GM23248 (cell line): ENCODE measurements around the gene DNAJC17. TPM values are rescaled to one million over a fixed set of nuclear protein-coding genes. Genes with fewer than 3 reads are reported as not detected.

Experiments
- DNase-seq: peaks from one replicate; pipeline ENCODE4 v3.0.0-alpha.2; 2015
- H2AFZ ChIP-seq: fragments of 200-600 bp; sonication (generic); 2 replicates; pipeline ENCODE4 v1.6.1; 2016; ENCODE audit warnings: antibody characterized with exemption
- H3F3A ChIP-seq: fragments of 200-600 bp; sonication (generic); 2 replicates; pipeline ENCODE4 v1.6.1; 2016; ENCODE audit warnings: mild to moderate bottlenecking, antibody characterized with exemption, mixed run types; ENCODE audit not compliant: insufficient read depth
- H3K27ac ChIP-seq: fragments of 200-600 bp; sonication (generic); 2 replicates; pipeline ENCODE4 v1.5.1; 2016; ENCODE audit warnings: mild to moderate bottlenecking
- H3K27me3 ChIP-seq: fragments of 200-600 bp; sonication (generic); replicated peaks from 2 replicates; pipeline ENCODE4 v1.6.1; 2016; ENCODE audit warnings: mild to moderate bottlenecking; ENCODE audit not compliant: insufficient read depth
- H3K36me3 ChIP-seq: fragments of 200-600 bp; sonication (generic); 2 replicates; pipeline ENCODE4 v1.6.1; 2016; ENCODE audit warnings: low read depth, mild to moderate bottlenecking
- H3K4me1 ChIP-seq: fragments of 200-600 bp; sonication (generic); 2 replicates; pipeline ENCODE4 v1.6.1; 2016; ENCODE audit warnings: mild to moderate bottlenecking; ENCODE audit not compliant: insufficient read depth
- H3K4me2 ChIP-seq: fragments of 200-600 bp; sonication (generic); one replicate; pipeline ENCODE4 v1.6.1; 2016; ENCODE audit warnings: mild to moderate bottlenecking; ENCODE audit not compliant: unreplicated experiment
- H3K4me3 ChIP-seq: fragments of 200-600 bp; sonication (generic); 2 replicates; pipeline ENCODE4 v1.5.1; 2016; ENCODE audit warnings: mild to moderate bottlenecking
- H3K79me2 ChIP-seq: fragments of 200-600 bp; sonication (generic); 2 replicates; pipeline ENCODE4 v1.6.1; 2016; ENCODE audit warnings: mild to moderate bottlenecking; ENCODE audit not compliant: insufficient read depth
- H3K9ac ChIP-seq: fragments of 200-600 bp; sonication (generic); 2 replicates; pipeline ENCODE4 v1.6.1; 2016; ENCODE audit warnings: mild to moderate bottlenecking
- H3K9me2 ChIP-seq: fragments of 200-600 bp; sonication (generic); 2 replicates; pipeline ENCODE4 v1.6.1; 2016; ENCODE audit warnings: mixed run types, mild to moderate bottlenecking, moderate library complexity; ENCODE audit not compliant: insufficient read depth
- H3K9me3 ChIP-seq: fragments of 200-600 bp; sonication (generic); one replicate; pipeline ENCODE4 v1.6.1; 2017; ENCODE audit warnings: low read depth
- H4K20me1 ChIP-seq: fragments of 200-600 bp; sonication (generic); 2 replicates; pipeline ENCODE4 v1.6.0; 2016; ENCODE audit not compliant: insufficient read depth
- EZH2 ChIP-seq: fragments of 200-600 bp; sonication (generic); IDR thresholded peaks from 2 replicates; pipeline ENCODE4 v1.6.1; 2018; ENCODE audit warnings: antibody characterized with exemption, mild to moderate bottlenecking; ENCODE audit not compliant: insufficient read depth, poor library complexity, severe bottlenecking
- EZH2phosphoT487 ChIP-seq: fragments of 200-600 bp; sonication (generic); IDR thresholded peaks from 2 replicates; pipeline ENCODE4 v1.6.1; 2018; ENCODE audit warnings: antibody characterized with exemption, moderate library complexity, mild to moderate bottlenecking, low read depth; ENCODE audit not compliant: insufficient read depth
- WGBS, 2 experiments: methylation state at CpG; one replicate each; pipeline ENCODE4 v1.1.6; 2015 to 2017; ENCODE audit warnings: low lambda C conversion rate in 2 of 2, low coverage in 1 of 2; ENCODE audit errors: missing lambda C conversion rate in 2 of 2; 5-methylcytosine and 5-hydroxymethylcytosine counted together
- in situ Hi-C: fragments of 300-500 bp; cut with MboI; formaldehyde crosslinking; loops from 2 replicates; pipeline ENCODE4 v1.15.0; 2020
- polyA plus RNA-seq: library from polyadenylated mRNA; unstranded; fragments of >200 nt; fragmentation: Nextera tagmentation; extraction: Ambion mirVana; gene quantifications from 2 replicates; pipeline ENCODE4 v1.2.1, GENCODE V29; 2016
- total RNA-seq: library from RNA; depleted of rRNA; stranded (reverse); fragments of >200 nt; shearing (Covaris generic); gene quantifications from 2 replicates; pipeline ENCODE4 v1.2.3, GENCODE V29; 2014

DNAJC17 gene
- total and polyA plus RNA-seq, 2 experiments from 2014 or later: 13.4 to 36.4 TPM

DNA sequence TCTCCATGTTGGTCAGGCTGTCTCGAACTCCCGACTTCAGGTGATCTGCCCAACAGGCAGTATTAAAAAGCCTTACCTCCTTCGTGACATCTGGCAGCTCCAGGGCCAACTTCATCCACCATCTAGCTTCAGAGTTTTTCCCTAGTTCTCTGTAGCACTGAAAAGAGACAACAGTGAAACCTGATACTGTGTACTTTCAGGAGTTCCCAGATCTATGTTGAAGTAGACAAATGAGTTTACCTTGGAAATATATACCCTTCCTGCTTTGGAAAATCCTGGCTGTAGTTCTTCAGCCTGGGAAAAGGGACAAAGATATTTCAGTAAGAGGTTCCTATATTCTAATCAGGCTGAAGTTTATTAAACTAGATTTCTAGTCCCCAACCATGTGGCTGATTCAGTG, 70.2 kb downstream of the DNAJC17 start:
- no peaks in the 10 kb centered on the region for H3K9me3 ChIP-seq
- H2AFZ ChIP-seq: no peak overlapping the region
- no peak for TF ChIP-seq EZH2
- no peak for TF ChIP-seq EZH2phosphoT487
- H4K20me1 ChIP-seq: no peaks in the 10 kb centered on the region
- in situ Hi-C loops: no loop called here
- H3K36me3 ChIP-seq: peaks cover 35% of the 10 kb centered on the region
- no peaks in the 10 kb centered on the region for H3F3A ChIP-seq
- no peaks in the 10 kb centered on the region for H3K27me3 ChIP-seq
- H3K4me2 ChIP-seq: no peak overlapping the region
- H3K27ac ChIP-seq: no peak overlapping the region
- H3K9me2 ChIP-seq: no peaks in the 10 kb centered on the region
- DNase-seq: no peak
- H3K9ac ChIP-seq: no peak overlapping the region
- no peaks in the 10 kb centered on the region for H3K79me2 ChIP-seq
- 68 to 75% methylated on average over 3 of the region's 3 CpGs for WGBS, 2 experiments
- H3K4me3 ChIP-seq: no peak overlapping the region
- H3K4me1 ChIP-seq: no peaks in the 10 kb centered on the region

DNA sequence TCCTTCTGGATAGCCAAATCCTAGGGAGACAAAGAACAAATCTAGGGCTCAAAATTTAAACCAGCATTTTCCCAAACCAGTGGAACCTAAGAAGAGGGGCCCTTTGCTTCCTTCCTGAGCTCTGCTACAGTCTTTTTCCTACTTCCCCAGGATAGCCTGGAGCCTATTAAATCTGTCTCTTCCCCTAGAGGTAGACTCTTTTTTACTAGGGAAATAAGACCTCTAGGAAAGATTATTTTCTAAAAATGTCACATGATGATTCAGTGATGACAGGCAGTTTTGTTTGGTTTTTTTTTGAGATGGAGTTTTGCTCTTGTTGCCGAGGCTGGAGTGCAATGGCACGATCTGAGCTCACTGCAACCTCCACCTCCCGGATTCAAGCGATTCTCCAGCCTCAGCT, 70.7 kb downstream of the DNAJC17 start:
- H3K9me2 ChIP-seq: no peaks in the 10 kb centered on the region
- no peak overlapping the region for H3K27ac ChIP-seq
- WGBS, 2 experiments: 91 to 93% methylated on average over 4 of the region's 4 CpGs
- no peak overlapping the region for H3K9ac ChIP-seq
- H4K20me1 ChIP-seq: no peaks in the 10 kb centered on the region
- no peaks in the 10 kb centered on the region for H3K79me2 ChIP-seq
- H3K4me3 ChIP-seq: no peak overlapping the region
- 0 out of 2 replicates have a peak, but pooled peaks cover 3% of the 10 kb centered on the region for H3F3A ChIP-seq
- H3K4me1 ChIP-seq: no peaks in the 10 kb centered on the region
- H2AFZ ChIP-seq: no peak overlapping the region
- in situ Hi-C loops: no loop called here
- peaks cover 38% of the 10 kb centered on the region for H3K36me3 ChIP-seq
- DNase-seq: no peak
- no peaks in the 10 kb centered on the region for H3K9me3 ChIP-seq
- no peak overlapping the region for H3K4me2 ChIP-seq
- H3K27me3 ChIP-seq: no peaks in the 10 kb centered on the region
- TF ChIP-seq EZH2 (no peak), EZH2phosphoT487 (no peak)

DNA sequence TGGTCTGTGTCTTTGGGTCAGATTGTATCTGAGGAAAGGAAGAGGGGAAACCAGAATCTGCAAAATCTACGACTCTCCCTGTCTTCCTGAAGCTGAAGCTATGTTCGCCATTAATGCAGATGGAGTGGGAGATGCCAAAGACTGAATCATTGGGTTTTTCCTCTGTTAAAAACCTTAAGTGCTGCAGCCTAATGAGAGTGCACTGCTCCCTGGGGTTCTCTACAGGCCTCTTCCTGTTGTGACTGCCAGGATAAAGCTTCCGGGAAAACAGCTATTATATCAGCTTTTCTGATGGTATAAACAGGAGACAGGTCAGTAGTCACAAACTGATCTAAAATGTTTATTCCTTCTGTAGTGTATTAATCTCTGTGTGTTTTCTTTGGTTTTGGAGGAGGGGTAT, 76.2 kb downstream of the DNAJC17 start:
- DNase-seq: no peak
- Histone ChIP-seq H2AFZ (no peak overlapping the region), H3K27ac (no peak overlapping the region), H3K9me3 (no peaks in the 10 kb centered on the region), H3K79me2 (no peaks in the 10 kb centered on the region), H3K4me3 (no peak overlapping the region), H3K9ac (no peak overlapping the region), H3K4me1 (no peaks in the 10 kb centered on the region), H3K9me2 (no peaks in the 10 kb centered on the region), H3K4me2 (no peak overlapping the region), H3K36me3 (peaks cover 26% of the 10 kb centered on the region), H3K27me3 (no peaks in the 10 kb centered on the region), H3F3A (0 out of 2 replicates have a peak, but pooled peaks cover 3% of the 10 kb centered on the region), H4K20me1 (no peaks in the 10 kb centered on the region)
- in situ Hi-C loops: no loop called here
- no peak for TF ChIP-seq EZH2
- no peak for TF ChIP-seq EZH2phosphoT487
- 84 to 89% methylated on average over 3 of the region's 3 CpGs for WGBS, 2 experiments

DNA sequence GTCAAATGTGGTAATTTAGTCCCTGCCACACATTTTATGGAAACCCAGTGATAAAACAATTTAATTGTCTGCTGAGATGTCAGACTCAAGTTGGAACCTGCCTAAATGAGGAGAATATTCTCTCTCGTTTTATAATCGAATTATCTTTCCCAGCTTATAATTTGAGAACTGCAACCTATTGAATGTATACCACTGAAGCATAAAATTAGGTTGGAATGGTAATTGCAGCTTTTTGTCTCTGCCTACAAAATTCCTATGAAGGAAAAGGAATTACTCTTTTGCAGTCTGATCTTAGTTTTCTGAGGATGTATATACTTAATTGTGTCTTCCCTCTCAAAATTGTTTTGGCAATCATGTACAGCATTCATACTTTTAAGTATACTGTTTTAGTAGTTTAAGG, 83.4 kb downstream of the DNAJC17 start:
- Histone ChIP-seq H2AFZ (no peak overlapping the region), H3K9me2 (no peaks in the 10 kb centered on the region), H3K36me3 (peaks cover 6% of the 10 kb centered on the region; the same call in 1 of the 2 replicates), H3K9ac (no peak overlapping the region), H3K9me3 (no peaks in the 10 kb centered on the region), H4K20me1 (no peaks in the 10 kb centered on the region), H3F3A (peaks cover 14% of the 10 kb centered on the region; the same call in 1 of the 2 replicates), H3K27ac (no peak overlapping the region), H3K4me2 (no peak overlapping the region), H3K4me3 (no peak overlapping the region), H3K4me1 (0 out of 2 replicates have a peak, but pooled peaks cover 6% of the 10 kb centered on the region), H3K79me2 (no peaks in the 10 kb centered on the region), H3K27me3 (no peaks in the 10 kb centered on the region)
- in situ Hi-C loops: no loop called here
- WGBS, 2 experiments: 85% methylated on average over 2 of the region's 2 CpGs
- TF ChIP-seq EZH2 (no peak), EZH2phosphoT487 (no peak)
- no peak for DNase-seq

DNA sequence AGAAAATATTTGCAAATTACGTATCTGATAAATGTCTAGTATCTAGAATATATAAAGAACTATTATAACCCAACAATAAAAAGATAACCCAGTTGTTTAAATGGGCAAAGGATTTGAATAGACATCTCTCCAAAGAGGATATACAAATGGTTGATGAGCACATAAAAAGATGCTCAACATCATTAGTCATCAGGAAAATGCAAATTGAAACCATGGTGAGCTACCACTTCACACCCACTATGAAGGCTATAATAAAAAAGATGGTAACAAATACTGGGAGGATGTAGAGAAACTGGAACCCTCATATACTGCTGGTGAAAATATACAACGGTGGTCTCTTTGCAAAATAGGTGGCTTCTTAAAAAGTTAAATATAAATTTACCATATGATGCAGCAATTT, 84.3 kb downstream of the DNAJC17 start:
- H2AFZ ChIP-seq: no peak overlapping the region
- no peak overlapping the region for H3K4me3 ChIP-seq
- peaks cover 14% of the 10 kb centered on the region; the same call in 1 of the 2 replicates for H3F3A ChIP-seq
- H3K27me3 ChIP-seq: no peaks in the 10 kb centered on the region
- no peaks in the 10 kb centered on the region for H3K79me2 ChIP-seq
- no peaks in the 10 kb centered on the region for H4K20me1 ChIP-seq
- no peak overlapping the region for H3K27ac ChIP-seq
- H3K9me2 ChIP-seq: no peaks in the 10 kb centered on the region
- H3K4me1 ChIP-seq: 0 out of 2 replicates have a peak, but pooled peaks cover 6% of the 10 kb centered on the region
- no peak overlapping the region for H3K9ac ChIP-seq
- no peak overlapping the region for H3K4me2 ChIP-seq
- TF ChIP-seq EZH2phosphoT487 (no peak), EZH2 (no peak)
- 92 to 95% methylated on average over 2 of the region's 2 CpGs for WGBS, 2 experiments
- no peaks in the 10 kb centered on the region for H3K9me3 ChIP-seq
- H3K36me3 ChIP-seq: peaks cover 6% of the 10 kb centered on the region; the same call in 1 of the 2 replicates
- peak; percentile 39 for DNase-seq
- in situ Hi-C loops: no loop called here
